HG03135 (cell line): ENCODE results near the gene AXIN1.
"Not testable (repeated sequence)": the region's sequence is repeated elsewhere in the genome, so short reads cannot be mapped to it uniquely, and the experiment has no call there.

ENCODE experiments used
- ATAC-seq: cut with Tn5 transposase; IDR thresholded peaks from one replicate; pipeline ENCODE4 v1.9.1; 2021; ENCODE audit warnings: mild to moderate bottlenecking, moderate library complexity; ENCODE audit not compliant: unreplicated experiment

The AXIN1 gene

DNA sequence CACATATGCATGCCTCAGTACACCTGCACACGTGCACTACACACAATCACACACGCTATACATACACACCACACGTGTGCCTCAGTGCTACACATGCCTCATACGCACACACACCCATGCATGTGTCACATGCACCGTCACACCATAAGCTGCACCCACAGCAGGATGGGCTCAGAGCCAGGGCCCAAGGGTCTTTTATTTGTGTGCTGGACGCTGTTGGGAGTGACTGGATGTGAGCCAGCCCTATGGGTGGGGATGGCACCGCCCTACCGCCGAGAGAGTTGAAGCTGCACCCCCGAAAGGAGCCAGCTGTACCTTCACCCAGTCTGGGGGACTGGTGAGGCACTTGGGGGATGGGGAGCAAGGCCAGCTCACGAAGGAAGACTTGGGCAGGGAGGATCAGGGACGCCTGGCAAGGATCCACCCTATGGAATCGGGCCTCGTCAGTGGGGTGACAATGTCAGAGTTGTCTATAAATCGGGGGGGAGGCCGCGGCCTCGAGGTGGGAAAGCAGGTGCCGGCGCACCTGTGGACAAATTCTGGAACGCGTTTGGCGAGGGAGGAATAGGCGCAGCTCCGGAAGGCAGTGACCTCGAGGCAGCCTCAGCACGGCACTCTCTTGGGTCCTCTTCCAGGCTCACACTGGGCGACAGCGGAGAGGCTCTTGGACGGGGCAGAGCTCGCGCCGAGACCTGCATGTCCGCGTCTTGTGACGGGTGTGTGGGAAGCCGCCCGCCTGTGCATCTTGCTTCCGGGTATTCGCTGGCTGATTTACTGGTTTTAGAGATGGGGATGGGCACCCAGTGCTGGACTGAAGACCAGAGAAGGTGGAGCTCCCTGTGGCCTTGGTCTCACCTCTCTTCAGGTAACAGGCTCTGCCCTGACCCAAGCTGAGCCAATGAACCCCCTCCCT, 84.1 kb downstream of the AXIN1 start:
- no peak for ATAC-seq

DNA sequence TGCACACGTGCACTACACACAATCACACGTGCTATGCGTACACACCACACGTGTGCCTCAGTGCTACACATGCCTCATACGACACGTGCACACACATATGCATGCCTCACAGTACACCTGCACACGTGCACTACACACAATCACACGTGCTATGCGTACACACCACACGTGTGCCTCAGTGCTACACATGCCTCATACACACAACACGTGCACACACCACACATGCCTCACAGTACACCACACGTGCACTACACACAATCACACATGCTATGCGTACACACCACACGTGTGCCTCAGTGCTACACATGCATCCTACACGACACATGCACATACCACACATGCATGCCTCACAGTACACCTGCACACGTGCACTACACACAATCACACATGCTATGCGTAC, 85.0 kb downstream of the AXIN1 start:
- ATAC-seq, result not testable (repeated sequence)

DNA sequence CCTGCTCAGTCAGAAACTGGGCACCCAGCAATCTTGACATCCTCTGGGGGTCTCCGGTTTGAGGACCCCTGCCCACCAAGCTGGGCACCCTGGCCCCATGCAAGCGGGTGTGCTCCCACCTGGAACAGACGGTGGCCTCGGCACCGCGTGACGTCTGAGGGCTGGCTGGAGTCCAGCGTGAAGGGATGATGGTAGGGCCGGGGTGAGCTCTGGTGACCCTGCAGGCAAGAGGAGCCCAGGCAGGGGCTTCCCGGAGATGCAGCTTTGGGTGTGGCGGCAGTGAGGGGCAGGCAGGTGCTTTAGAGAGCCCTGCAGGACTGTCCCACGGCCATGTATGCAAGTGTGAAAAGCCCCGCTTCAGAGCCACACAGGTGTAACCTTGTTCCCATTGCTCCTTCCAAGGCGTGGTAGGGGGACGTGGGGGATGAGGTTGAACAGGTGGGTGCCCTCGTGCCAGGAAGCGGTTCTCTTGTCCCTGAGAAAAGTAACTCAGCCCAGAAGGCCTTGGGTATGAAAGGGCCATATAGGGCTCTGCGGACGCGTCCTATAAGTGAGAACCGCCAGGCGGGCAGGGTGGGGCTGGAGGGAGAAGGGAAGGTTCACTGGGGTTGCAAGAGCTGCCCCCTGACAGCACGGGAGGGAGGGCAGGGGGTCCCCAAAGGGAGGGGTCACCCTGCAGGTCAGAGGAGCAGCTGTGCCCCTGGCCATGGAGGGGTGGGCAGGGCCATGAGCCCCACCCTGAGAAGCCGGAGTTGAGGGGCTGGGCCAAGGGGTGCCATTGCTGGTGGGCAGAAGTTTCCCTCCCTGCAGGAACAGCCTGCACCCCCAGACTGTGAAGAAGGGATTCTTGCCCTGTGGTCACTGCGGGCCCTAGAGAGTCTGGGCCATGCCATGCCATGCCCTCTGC, 86.0 kb downstream of the AXIN1 start:
- no peak for ATAC-seq

DNA sequence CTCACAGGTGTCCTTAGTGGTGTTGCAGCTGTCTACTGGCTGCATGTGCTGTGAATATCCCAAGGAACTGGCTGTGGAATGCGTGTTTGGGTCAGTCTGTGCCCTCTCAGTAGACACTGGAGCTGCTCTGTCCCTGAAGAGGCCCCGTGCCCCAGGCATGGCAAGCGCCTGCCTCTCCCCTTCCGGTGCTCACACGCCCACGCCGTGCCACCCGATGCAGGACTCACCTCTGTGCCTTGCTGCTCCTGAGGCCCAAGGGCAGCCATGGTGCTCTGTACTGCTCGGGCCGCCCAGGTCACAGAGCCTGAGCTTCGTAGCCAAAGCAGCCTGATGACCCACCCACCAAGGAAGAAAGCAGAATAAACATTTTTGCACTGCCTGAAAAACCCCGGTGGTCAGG, 86.8 kb downstream of the AXIN1 start:
- no peak for ATAC-seq

DNA sequence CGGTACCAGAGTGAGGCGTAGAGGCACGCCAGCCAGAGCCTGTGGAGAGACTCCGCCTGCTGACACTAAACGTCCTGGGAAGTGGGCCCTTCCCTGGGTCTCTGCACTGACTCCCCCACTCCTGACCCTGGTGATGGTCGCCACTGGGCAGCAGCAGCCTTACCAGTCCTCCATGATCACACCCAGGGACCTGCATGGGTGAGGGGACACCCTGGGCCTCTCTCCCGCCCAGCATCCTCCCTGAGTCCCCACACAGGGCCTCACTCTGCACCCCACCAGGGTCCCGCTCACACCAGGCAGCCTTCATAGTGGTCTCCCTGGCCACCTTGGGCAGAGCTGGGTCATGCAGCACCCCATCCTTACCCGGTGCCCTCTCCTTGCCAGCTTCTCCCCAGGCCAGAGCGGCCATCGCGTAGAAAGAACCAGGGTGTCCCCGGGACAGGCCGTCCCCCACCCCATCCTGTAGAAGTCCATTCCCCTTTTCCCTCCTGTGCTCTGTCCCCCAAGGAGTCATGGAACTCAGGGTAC, 87.5 kb downstream of the AXIN1 start:
- no peak for ATAC-seq

DNA sequence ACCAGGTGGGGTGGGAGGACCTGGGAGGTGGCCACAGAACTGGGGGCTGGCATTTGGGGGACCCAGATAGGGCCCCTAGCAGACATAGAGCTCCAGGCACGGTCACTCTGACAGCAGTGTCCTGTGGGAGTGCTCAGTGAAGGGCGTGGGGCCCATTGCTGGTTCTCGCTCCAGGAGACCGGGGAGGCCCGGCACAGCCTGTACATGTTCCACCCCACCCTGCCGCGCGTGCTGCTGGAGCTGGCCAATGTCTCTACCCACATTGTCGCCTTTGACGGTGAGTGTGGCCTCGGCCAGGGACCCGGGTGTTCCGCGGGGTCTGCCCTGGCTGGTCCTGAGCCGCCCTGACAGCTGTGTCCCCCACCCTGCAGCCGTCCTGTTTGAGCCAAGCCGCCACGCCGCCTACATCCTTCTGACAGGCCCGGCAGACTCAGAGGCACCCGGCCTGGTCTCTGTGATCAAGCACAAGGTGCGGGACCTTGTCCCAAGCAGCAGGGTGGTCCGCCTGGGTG, 88.0 kb downstream of the AXIN1 start:
- ATAC-seq, result no peak

DNA sequence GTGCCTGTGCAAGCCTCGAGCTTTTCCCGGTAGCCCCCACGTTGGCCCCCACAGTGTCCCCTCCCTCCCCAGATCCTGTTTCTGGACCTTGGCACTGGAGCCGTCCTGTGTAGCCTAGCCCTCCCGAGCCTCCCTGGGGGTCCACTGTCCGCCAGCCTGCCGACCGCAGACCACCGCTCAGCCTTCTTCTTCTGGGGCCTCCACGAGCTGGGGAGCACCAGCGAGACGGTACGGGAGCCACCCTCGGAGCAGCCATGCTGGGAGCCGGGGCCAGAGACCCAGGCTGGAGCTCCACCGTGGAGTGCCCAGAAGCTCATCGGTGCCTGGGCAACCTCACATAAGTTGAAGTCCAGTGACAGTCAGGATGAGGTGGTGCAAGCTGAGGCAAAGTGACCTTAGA, 88.6 kb downstream of the AXIN1 start:
- no peak for ATAC-seq

DNA sequence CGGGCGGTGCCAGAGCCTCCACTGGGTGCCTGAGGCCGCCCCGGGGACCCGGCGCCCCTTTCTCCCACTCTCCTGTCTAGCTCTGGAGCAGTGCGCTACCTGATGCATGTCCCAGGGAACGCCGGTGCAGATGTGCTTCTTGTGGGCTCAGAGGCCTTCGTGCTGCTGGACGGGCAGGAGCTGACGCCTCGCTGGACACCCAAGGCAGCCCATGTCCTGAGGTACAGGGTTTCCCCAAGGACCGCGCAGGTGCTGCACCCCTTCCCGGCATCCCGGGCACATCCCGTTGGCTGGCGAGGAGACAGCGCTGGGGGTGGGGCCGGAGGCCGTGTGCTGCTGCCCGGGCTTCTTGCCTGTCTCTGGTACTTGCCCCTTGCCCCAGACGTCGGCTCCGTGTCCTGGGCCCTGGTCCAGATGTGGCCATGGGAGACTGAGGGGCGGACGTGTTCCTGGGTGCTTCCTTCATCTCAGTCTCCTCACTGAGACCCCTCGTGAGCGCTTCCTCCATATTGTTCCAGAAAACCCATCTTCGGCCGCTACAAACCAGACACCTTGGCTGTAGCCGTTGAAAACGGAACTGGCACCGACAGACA, 89.2 kb downstream of the AXIN1 start:
- ATAC-seq, result no peak

DNA sequence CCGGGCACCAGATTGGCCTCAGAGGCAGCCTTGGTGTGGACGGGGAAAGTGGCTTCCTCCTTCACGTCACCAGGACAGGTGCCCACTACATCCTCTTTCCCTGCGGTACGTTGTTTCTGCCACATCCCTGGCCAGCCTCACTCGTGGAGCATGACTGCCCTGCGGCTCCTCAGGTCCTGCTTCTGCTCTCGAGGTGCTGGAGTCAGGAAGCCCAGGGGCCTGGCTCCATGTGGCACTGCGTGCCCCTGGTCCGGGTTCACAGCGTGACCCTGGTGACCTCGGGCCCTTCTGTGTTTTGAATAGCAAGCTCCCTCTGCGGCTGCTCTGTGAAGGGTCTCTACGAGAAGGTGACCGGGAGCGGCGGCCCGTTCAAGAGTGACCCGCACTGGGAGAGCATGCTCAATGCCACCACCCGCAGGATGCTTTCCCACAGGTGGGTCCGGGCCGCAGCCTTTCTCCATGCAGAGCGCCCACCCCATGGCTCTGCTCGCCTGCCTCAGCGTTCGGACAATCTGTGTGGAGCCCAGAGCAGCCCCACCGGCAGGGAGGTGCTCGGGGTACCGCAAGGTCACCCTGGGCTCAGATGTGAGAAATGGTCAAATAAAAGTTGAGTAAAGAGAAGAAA, 90.3 kb downstream of the AXIN1 start:
- ATAC-seq, result no peak

DNA sequence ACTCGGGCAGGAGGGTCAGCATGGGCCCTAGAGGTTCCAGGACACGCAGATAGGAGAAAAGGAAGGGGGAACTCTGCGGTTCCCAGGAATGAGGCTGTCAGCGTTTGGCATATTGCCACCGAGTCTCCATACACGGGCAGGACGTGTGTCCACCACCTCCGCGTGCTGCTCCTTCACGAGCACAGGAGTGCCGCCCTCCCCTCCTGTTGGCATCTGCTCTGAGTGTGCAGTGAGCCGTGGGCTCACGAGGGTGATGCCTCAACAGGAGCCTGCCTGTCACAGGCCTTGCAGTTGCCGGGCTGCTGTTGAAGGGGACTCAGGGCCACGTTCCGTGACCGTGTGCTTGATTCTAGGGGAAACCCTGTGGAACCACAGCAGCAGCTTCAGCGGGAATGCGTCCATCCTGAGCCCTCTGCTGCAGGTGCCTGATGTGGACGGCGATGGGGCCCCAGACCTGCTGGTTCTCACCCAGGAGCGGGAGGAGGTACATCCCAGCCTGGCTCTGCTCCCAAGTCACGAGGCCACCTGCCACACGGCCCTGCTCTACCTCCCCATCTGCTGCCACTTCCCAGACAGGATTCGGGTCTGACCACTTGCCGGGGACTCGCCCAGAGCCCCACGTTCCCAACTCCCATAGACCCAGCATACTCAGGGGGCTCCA, 91.4 kb downstream of the AXIN1 start:
- no peak for ATAC-seq

DNA sequence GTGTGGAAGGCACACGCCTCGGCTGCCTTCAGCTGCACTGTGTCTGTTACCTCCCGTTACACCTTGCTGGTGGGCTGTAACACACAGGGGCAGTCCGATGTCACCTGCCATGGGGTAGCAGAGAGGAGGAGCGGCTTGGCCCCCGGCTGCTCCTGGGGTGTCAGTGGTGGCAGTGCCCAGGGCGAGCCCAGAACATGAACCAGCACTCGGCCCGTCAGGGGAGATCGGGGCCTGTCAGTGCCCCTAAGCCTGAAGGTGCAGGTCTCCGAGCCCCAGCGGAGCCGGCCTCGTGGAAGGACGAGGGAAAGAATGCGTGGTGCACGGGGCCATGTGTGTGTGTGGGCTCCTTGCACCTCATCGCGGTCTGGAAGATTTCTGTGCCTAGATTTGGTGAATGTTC, 92.2 kb downstream of the AXIN1 start:
- no peak for ATAC-seq

DNA sequence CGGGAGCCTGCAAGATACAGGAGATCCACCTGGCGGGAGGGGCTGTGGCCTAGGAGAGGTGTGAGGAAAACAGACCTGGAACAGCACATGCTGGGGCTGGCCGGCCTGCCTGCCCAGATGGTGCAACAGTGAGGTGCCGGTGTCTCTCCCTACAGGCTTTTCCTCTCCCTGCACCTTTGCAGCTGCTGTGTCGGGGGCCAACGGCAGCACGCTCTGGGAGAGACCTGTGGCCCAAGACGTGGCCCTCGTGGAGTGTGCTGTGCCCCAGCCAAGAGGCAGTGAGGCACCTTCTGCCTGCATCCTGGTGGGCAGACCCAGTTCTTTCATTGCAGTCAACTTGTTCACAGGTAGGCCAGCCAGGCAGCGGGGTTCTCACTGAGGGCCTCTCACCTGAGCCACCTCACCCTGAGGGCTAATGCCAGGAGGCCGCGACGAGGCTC, 92.7 kb downstream of the AXIN1 start:
- ATAC-seq, result no peak

DNA sequence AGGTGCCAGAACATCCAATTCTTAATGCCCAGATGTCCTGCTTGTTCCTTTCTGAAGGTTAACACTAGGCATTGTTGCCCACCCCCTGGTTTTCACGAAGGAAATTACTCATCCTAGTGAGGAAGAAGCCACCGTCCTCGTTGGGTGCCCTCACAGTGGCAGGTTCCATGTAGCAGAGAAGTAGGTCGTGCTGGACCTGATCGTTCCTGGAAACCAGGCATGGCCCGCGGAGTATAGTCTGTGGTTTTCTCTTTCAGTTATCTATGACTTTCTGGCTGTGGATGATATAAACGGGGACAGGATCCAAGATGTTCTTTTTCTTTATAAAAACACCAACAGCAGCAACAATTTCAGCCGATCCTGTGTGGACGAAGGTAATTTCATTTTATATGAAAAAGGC, 93.3 kb downstream of the AXIN1 start:
- ATAC-seq, result no peak

DNA sequence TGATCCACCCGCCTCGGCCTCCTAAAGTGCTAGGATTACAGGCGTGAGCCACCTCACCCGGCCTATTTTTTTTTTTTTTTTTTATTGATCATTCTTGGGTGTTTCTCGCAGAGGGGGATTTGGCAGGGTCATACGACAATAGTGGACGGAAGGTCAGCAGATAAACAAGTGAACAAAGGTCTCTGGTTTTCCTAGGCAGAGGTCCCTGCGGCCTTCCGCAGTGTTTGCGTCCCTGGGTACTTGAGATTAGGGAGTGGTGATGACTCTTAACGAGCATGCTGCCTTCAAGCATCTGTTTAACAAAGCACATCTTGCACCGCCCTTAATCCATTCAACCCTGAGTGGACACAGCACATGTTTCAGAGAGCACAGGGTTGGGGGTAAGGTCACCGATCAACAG, 94.4 kb downstream of the AXIN1 start:
- not testable (repeated sequence) for ATAC-seq

DNA sequence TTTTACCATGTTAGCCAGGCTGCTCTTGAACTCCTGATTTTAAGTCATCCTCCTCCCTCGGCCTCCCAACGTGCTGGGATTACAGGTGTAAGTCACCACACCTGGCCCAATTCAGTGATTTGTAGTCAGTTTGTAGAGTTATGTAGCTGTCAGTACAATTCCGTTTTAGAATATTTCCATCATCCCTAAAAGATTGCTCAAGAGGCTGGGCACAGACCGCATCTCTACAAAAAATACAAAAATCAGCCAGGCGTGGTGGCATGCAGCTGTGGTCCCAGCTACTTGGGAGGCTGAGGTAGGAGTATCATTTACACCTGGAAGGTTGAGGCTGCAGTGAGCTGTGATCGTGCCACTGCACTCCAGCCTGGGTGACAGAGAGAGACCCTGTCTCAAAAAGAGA, 97.3 kb downstream of the AXIN1 start:
- ATAC-seq, result no peak

DNA sequence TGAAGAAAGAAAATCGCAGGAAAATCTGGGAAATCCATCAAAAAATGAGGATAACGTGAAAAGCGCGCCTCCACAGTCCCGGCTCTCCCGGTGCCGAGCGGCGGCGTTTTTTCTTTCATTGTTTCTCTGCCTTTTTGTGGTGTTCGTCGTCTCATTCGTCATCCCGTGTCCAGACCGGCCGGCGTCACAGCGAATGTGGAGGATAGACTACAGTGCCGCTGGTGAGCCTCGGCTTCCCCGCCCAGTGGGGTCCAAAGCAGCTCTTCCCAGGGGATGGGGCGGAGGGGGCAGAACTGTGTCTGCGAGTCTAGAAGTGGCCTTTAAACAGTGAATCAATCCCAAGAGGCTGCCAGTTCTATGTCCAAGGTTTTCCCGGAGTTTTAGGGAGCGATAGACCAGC, 98.1 kb downstream of the AXIN1 start:
- no peak for ATAC-seq

DNA sequence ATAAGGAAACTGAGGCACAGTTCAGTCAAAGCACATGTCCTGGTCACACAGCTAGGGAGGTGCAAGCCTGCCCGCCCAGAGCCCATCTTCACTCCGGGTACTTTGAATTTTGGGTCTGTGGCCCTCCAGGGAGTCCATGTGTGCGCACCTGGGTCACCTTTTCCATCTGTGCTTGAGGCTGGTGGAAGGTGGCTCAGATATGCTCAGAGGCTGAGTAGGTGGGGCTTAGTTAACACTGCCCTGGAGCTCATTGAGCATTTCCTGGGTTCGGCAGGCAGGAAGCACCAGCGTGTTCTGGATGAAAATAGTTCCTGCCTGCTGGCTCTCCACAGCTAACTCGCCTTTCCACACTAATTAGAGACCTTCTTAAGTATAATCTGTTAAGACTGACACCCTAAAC, 98.7 kb downstream of the AXIN1 start:
- no peak for ATAC-seq

DNA sequence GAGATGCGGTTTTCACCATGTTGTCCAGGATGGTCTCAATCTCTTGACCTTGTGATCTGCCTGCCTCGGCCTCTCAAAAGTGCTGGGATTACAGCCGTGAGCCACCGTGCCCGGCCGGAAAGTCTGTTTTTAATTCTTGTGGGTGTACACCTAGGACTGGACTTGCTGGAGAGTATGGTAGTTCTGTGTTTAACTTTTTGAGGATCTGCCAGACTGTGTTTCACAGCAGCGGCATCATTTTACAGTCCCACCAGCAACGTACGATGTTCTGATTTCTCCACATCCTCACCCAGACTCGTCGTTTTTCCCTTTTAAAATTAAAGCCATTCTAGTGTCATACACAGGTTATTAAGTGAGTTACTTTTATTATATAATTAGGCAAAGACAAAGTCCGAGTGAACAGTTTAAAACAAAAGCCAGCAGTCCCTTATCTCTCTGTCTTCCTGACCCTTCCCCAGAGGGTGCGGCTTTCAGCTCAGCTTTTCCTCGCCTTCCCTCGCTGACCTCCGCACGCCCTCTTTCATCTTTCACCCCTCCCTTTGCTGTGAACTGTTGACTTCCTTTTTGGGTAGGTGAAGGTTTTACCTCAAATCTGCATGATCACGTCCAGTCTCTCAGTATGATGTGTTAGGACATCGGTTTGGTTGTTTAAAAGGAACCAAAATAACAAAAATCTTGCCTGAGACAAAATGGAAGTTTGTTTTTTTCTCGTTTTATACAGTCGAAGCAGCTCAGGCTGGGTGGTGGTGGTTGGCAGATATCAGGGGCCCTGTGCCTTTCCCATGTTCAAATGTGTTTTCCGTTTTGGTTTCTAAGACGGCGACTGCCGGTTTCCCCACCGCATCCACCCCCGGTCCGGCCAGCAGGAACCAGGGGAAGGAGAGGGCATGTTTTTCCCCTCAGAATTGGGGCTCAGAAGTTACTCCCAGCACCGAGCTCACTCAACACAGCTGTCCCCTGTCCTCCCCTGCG, 99.9 kb downstream of the AXIN1 start:
- ATAC-seq, result no peak

DNA sequence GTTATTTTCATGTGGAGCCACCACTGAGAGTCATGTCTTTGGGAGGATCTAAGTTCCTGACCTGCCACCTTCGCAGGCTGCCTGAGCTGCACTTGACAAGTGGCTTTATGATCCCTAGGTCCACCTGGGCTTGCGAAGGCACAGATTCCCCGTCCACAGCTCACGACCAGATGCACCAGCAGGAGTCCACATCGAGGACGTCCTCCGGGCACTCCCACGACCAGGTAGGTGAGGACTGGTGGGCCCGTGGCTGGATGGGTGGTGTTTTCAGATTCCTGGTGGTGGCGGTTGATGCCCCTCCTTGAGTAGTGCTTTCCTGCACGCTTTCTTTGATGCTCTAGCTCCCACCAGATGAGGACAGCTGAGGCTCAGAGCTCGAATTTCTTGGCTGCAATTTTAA, 103.1 kb downstream of the AXIN1 start:
- ATAC-seq, result no peak
